HepG2 (cell line): ENCODE measurements around the gene VPS25. TPM values are rescaled to one million over a fixed set of nuclear protein-coding genes. Genes with fewer than 3 reads are reported as not detected.

ENCODE experiments used
- ATAC-seq: fragments of 200-7000 bp; cut with Tn5 transposase; 3 replicates; pipeline ENCODE4 v1.9.1; 2020; ENCODE audit warnings: mild to moderate bottlenecking, moderate library complexity
- BruUV-seq: library from RNA; stranded (reverse); fragments of 400-500 nt; replicated peaks from 2 replicates; lab custom pipeline; 2021; lab: Mats Ljungman, UMichigan
- CTCF ChIA-PET: fragments of 300-600 bp; formaldehyde crosslinking; extraction: SDS; loops from one replicate; lab custom pipeline; 2021; ENCODE audit warnings: low total read pairs, inconsistent platforms, low intra/inter-chr PET ratio; lab: Yijun Ruan, JAX
- POLR2A ChIA-PET: fragments of 350-600 bp; sonication (Branson Sonifier 250); formaldehyde crosslinking; loops from one replicate; lab custom pipeline; 2020; ENCODE audit warnings: antibody characterized with exemption, inconsistent platforms; lab: Yijun Ruan, JAX
- DNase-seq: peaks from one replicate; pipeline ENCODE4 v3.0.0-alpha.2; 2015; ENCODE audit warnings: low spot score
- FAIRE-seq: peaks from 3 replicates; lab custom pipeline; 2011; peaks lifted over from hg19 to GRCh38; lab: Jason Lieb, UNC
- H2AFZ ChIP-seq: one replicate; pipeline ENCODE4 v1.6.1; 2011; ENCODE audit warnings: low read length, inconsistent platforms
- H3K27ac ChIP-seq: fragments of 300-600 bp; 3 replicates; pipeline ENCODE4 v1.8.0; 2011; ENCODE audit warnings: mixed run types, mild to moderate bottlenecking, mixed read lengths, low read length, inconsistent platforms; ENCODE audit not compliant: insufficient read depth; ENCODE audit errors: extremely low read length
- H3K27me3 ChIP-seq, 2 experiments: fragments of 200-600 bp in 1 of 2; 2 replicates in 1 of 2; 3 replicates in 1 of 2; pipeline versions ENCODE4 v1.6.0 to v1.8.0; 2011; ENCODE audit warnings: low read length in 2 of 2, mild to moderate bottlenecking in 2 of 2, moderate library complexity in 2 of 2, inconsistent platforms in 1 of 2; ENCODE audit not compliant: insufficient read depth in 2 of 2, control insufficient read depth in 1 of 2
- H3K36me3 ChIP-seq, 2 experiments: fragments of 200-600 bp in 1 of 2; replicated peaks in 1 of 2; 2 replicates in 1 of 2; 3 replicates in 1 of 2; pipeline versions ENCODE4 v1.5.1 to v1.8.0; 2011; ENCODE audit warnings: low read length in 2 of 2, inconsistent platforms in 1 of 2; ENCODE audit not compliant: insufficient read depth in 2 of 2, control insufficient read depth in 1 of 2
- H3K4me1 ChIP-seq: 2 replicates; pipeline ENCODE4 v1.5.1; 2012; ENCODE audit warnings: low read length, inconsistent platforms; ENCODE audit not compliant: insufficient read depth
- H3K4me2 ChIP-seq: 2 replicates; pipeline ENCODE4 v1.6.0; 2011; ENCODE audit warnings: low read depth, low read length, inconsistent platforms
- H3K4me3 ChIP-seq, 3 experiments: fragments of 200-600 bp in 1 of 3; sonication (generic), shearing (Covaris generic) in 1 of 3; replicated peaks in 1 of 3; 2 replicates each; pipeline ENCODE4 v1.5.1; 2011 to 2016; ENCODE audit warnings: low read length in 3 of 3, inconsistent platforms in 2 of 3, low read depth in 2 of 3, mild to moderate bottlenecking in 2 of 3, control low read depth in 1 of 3, mixed read lengths in 1 of 3; ENCODE audit not compliant: insufficient read depth in 1 of 3
- H3K79me2 ChIP-seq: one replicate; pipeline ENCODE4 v1.6.1; 2011; ENCODE audit warnings: low read length, inconsistent platforms; ENCODE audit not compliant: insufficient read depth
- H3K9ac ChIP-seq: 2 replicates; pipeline ENCODE4 v1.6.0; 2011; ENCODE audit warnings: mild to moderate bottlenecking, low read depth, low read length, inconsistent platforms; ENCODE audit not compliant: insufficient read depth
- H3K9me3 ChIP-seq: 2 replicates; pipeline ENCODE4 v1.5.1; 2012; ENCODE audit warnings: mild to moderate bottlenecking, low read length
- H4K20me1 ChIP-seq: 2 replicates; pipeline ENCODE4 v1.6.0; 2011; ENCODE audit warnings: inconsistent platforms, mild to moderate bottlenecking, low read length, moderate library complexity; ENCODE audit not compliant: insufficient read depth
- HOXA3 ChIP-seq: sonication (generic); formaldehyde crosslinking; IDR thresholded peaks from 2 replicates; pipeline ENCODE4 v1.5.0; 2020; ENCODE audit warnings: missing genetic modification reagents
- NFKBIZ ChIP-seq: IDR thresholded peaks from 2 replicates; pipeline ENCODE4 v1.6.1; 2018; ENCODE audit warnings: missing genetic modification reagents, missing compliant biosample characterization
- POLR2AphosphoS5 ChIP-seq: IDR thresholded peaks from 2 replicates; pipeline ENCODE4 v1.6.1; 2012; ENCODE audit warnings: low read depth, low read length
- SMC3 ChIP-seq: IDR thresholded peaks from 2 replicates; pipeline ENCODE4 v1.6.1; 2011; ENCODE audit warnings: low read length, improper control_type of control experiment
- SNAI1 ChIP-seq: sonication (generic); formaldehyde crosslinking; IDR thresholded peaks from 2 replicates; pipeline ENCODE4 v1.5.0; 2020; ENCODE audit warnings: mild to moderate bottlenecking, missing genetic modification reagents, borderline replicate concordance
- STAT5B ChIP-seq: sonication (generic); formaldehyde crosslinking; IDR thresholded peaks from 2 replicates; pipeline ENCODE4 v1.4.0; 2020; ENCODE audit warnings: missing genetic modification reagents
- SYNCRIP ChIP-seq: fragments of 200-400 bp; formaldehyde crosslinking; IDR thresholded peaks from 2 replicates; pipeline ENCODE4 v1.6.1; 2018; ENCODE audit warnings: mild to moderate bottlenecking, low read depth, low read length; ENCODE audit not compliant: insufficient read depth
- TEAD3 ChIP-seq: optimal IDR thresholded peaks from 2 replicates; pipeline ENCODE3; 2016; ENCODE audit warnings: borderline replicate concordance
- ZEB1 ChIP-seq: IDR thresholded peaks from 2 replicates; pipeline ENCODE4 v1.6.1; 2012; ENCODE audit warnings: mild to moderate bottlenecking, low read depth, inconsistent platforms; ENCODE audit not compliant: insufficient replicate concordance
- ZFYVE20 ChIP-seq: sonication (generic); formaldehyde crosslinking; IDR thresholded peaks from 2 replicates; pipeline ENCODE4 v1.8.0; 2023; ENCODE audit warnings: low read depth, mild to moderate bottlenecking, moderate library complexity, missing genetic modification reagents, borderline replicate concordance
- ZNF549 ChIP-seq: sonication (generic); formaldehyde crosslinking; IDR thresholded peaks from 2 replicates; pipeline ENCODE4 v1.5.0; 2020; ENCODE audit warnings: missing genetic modification reagents
- WGBS: methylation state at CpG from one replicate; pipeline ENCODE4 v1.1.6; 2017; ENCODE audit warnings: low lambda C conversion rate; 5-methylcytosine and 5-hydroxymethylcytosine counted together
- in situ Hi-C: cut with HindIII; loops from 2 replicates; pipeline ENCODE4 v1.10.0; 2017; ENCODE audit warnings: low pct_unique_long_range_greater_than_20kb; ENCODE audit not compliant: extremely low pct_ligation_motif_present
- intact Hi-C: fragments of 100-400 bp; cut with micrococcal nuclease; formaldehyde crosslinking; loops from one replicate; pipeline ENCODE4 v1.10.0; 2022; ENCODE audit not compliant: unreplicated experiment
- polyA plus RNA-seq, 8 experiments: library from polyadenylated mRNA; depleted of rRNA in 3 of 8; stranded (reverse) in 7 of 8; unstranded in 1 of 8; fragments of >200 nt; fragmentation: Illumina TruSeq in 4 of 8; extraction: Trizol in 4 of 8; gene quantifications; 2 replicates each; pipeline versions ENCODE4 v1.2.1 to v1.2.3, GENCODE V29; 2011 to 2016; ENCODE audit warnings: low read depth in 4 of 8, missing spikeins in 1 of 8, mixed read lengths in 1 of 8; ENCODE audit not compliant: insufficient read depth in 1 of 8
- total RNA-seq, 5 experiments: library from RNA; depleted of rRNA; stranded (reverse); fragments of >200 nt; fragmentation: Illumina TruSeq; extraction: Trizol; gene quantifications; 2 replicates each; pipeline ENCODE4 v1.2.3, GENCODE V29; 2016; ENCODE audit warnings: low read depth in 1 of 5
- TF ChIP-seq, protein P1 (sequence below): sonication (generic); formaldehyde crosslinking; IDR thresholded peaks from 2 replicates; pipeline ENCODE4 v1.8.0; 2022; ENCODE audit warnings: missing genetic modification reagents, low read depth, mild to moderate bottlenecking, borderline replicate concordance
- TF ChIP-seq, protein P2 (sequence below): sonication (generic); formaldehyde crosslinking; IDR thresholded peaks from 2 replicates; pipeline ENCODE4 v1.4.0; 2020; ENCODE audit warnings: missing genetic modification reagents
- TF ChIP-seq, protein P3 (sequence below): sonication (generic); formaldehyde crosslinking; IDR thresholded peaks from 2 replicates; pipeline ENCODE4 v1.4.0; 2020; ENCODE audit warnings: missing genetic modification reagents

The VPS25 gene
- total and polyA plus RNA-seq, 2 of the 13 experiments (the other 11 are each of a cell fraction or from before 2014, with no cell fraction given): 161 to 249 TPM

DNA sequence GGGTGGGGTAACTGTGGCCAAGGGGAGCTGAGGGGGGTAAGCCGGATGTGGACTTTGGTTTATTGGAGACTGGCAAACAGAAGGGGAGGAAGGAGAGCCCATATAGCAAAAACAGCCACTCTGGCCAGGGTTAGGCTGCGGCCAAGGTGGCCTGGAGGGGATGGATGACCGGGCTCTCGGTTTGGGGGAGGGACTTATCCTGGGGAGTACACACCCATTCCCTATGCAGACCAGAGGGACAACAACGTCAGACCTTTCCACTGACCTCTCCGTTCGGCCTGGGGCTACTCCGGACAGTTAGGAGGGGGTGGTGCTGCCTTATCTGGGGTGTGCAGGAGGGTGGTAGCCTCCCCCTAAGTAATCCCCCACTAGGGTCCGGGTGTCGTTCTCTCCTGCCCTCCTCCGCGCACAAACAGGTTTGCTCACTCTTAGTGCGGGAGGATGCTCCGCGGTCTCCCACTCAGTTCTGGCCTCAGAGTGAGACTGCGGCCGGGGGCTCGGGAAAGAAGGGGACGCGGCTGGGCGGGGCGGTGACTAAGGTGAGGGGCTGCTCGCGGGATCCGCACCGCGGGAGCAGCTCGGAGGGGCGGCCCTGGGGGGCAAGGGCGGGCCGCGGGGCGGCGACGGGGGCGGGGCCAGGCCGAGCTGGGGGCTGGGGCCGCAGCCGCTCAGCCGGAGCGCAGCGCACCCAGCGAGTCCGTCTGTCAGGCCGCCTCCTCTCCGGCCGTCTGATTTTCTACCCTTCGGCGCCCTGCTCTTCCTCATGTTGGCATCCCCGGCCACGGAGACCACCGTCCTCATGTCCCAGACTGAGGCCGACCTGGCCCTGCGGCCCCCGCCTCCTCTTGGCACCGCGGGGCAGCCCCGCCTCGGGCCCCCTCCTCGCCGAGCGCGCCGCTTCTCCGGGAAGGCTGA is 6.9 kb downstream of the VPS25 start, which contains the start of gene WNK4 (continued):
- TF ChIP-seq, protein P1, sequence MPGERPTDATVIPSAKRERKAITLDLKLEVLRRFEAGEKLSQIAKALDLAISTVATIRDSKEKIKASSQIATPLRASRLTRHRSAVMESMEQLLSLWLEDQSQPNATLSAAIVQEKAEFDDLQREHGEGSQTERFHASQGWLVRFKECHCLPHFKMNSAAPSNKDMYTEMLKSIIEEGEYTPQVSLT (CRISPR knock-in tag): 0 out of 2 replicates have a peak, but pooled peaks have one; percentile 74
- TF ChIP-seq SNAI1 (CRISPR knock-in tag): no peak
- TF ChIP-seq HOXA3 (CRISPR knock-in tag): peak; percentile 79
- TF ChIP-seq STAT5B (CRISPR knock-in tag): no peak
- TF ChIP-seq SMC3: peak; percentile 14; the same call in 1 of the 2 replicates
- 0 out of 2 replicates have a peak, but pooled peaks have one; percentile 11 for TF ChIP-seq NFKBIZ (CRISPR knock-in tag)
- peak; percentile 43 for TF ChIP-seq TEAD3
- TF ChIP-seq ZFYVE20 (CRISPR knock-in tag): peak; percentile 93; the same call in 1 of the 2 replicates
- TF ChIP-seq SYNCRIP: no peak
- TF ChIP-seq, all 625 proteins: peak for 339

DNA sequence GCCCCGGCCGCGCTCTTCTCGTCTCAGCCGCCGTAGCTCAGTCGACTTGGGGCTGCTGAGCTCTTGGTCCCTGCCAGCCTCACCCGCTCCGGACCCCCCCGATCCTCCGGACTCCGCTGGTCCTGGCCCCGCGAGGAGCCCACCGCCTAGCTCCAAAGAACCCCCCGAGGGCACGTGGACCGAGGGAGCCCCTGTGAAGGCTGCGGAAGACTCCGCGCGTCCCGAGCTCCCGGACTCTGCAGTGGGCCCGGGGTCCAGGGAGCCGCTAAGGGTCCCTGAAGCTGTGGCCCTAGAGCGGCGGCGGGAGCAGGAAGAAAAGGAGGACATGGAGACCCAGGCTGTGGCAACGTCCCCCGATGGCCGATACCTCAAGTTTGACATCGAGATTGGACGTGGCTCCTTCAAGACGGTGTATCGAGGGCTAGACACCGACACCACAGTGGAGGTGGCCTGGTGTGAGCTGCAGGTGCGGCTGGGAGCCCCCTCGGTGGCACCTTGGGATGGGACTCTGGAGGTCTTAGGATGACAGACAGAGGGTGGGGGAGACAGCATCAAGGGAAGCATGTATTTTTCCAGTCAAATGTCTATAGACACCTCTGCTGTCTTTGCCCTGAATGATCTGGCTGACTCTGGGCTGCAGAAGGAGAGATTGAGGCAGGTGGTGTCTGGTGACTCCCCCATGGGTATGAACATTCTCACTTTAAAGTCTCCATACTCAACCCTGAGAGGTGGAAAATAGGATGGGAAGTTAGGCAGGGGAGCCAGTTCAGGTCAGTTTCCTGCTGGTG is 7.8 kb downstream of the VPS25 start:
- intact Hi-C loops (loop anchor here (2.0 kb wide), 1 partner anchor 16 kb away; no protein-coding TSS in a partner anchor), in situ Hi-C loops (no loop called here)
- ATAC-seq (no peak), DNase-seq (no peak), FAIRE-seq (peak; percentile 23)
- Histone ChIP-seq H3K27ac (peak overlapping the region; percentile 98), H3K4me2 (peak overlapping the region; percentile 99), H2AFZ (no peak overlapping the region), H3K36me3 (peaks cover 20 to 35% of the 10 kb centered on the region in 2 experiments; a peak in 4 of 5 replicates), H3K9me3 (no peaks in the 10 kb centered on the region), H3K9ac (peak overlapping the region; percentile 95), H3K79me2 (peaks cover 26% of the 10 kb centered on the region), H4K20me1 (peaks cover 4% of the 10 kb centered on the region; the same call in 1 of the 2 replicates), H3K4me1 (peaks cover 55% of the 10 kb centered on the region), H3K27me3 (no peaks in the 10 kb centered on the region; a peak in 1 of 5 replicates), H3K4me3 (peak overlapping the region; percentile 87 to 99 (median 92))
- ChIA-PET POLR2A (interaction anchor here (0.8 to 8.4 kb wide), 27 partner anchors 8 to 534 kb away, joined by 3 to 278 read pairs (median 5); partner anchors contain the start of genes BECN1, CNTD1, COA3 and EZH1), CTCF (no interaction called here)
- BruUV-seq: no TSS peak
- under 1% methylated on average over 23 of the region's 39 CpGs for WGBS
- no peak for TF ChIP-seq POLR2AphosphoS5
- no peak for TF ChIP-seq ZEB1
- TF ChIP-seq ZNF549: no peak
- TF ChIP-seq, protein P2, sequence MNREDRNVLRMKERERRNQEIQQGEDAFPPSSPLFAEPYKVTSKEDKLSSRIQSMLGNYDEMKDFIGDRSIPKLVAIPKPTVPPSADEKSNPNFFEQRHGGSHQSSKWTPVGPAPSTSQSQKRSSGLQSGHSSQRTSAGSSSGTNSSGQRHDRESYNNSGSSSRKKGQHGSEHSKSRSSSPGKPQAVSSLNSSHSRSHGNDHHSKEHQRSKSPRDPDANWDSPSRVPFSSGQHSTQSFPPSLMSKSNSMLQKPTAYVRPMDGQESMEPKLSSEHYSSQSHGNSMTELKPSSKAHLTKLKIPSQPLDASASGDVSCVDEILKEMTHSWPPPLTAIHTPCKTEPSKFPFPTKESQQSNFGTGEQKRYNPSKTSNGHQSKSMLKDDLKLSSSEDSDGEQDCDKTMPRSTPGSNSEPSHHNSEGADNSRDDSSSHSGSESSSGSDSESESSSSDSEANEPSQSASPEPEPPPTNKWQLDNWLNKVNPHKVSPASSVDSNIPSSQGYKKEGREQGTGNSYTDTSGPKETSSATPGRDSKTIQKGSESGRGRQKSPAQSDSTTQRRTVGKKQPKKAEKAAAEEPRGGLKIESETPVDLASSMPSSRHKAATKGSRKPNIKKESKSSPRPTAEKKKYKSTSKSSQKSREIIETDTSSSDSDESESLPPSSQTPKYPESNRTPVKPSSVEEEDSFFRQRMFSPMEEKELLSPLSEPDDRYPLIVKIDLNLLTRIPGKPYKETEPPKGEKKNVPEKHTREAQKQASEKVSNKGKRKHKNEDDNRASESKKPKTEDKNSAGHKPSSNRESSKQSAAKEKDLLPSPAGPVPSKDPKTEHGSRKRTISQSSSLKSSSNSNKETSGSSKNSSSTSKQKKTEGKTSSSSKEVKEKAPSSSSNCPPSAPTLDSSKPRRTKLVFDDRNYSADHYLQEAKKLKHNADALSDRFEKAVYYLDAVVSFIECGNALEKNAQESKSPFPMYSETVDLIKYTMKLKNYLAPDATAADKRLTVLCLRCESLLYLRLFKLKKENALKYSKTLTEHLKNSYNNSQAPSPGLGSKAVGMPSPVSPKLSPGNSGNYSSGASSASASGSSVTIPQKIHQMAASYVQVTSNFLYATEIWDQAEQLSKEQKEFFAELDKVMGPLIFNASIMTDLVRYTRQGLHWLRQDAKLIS (CRISPR knock-in tag): no peak
- TF ChIP-seq, protein P3, sequence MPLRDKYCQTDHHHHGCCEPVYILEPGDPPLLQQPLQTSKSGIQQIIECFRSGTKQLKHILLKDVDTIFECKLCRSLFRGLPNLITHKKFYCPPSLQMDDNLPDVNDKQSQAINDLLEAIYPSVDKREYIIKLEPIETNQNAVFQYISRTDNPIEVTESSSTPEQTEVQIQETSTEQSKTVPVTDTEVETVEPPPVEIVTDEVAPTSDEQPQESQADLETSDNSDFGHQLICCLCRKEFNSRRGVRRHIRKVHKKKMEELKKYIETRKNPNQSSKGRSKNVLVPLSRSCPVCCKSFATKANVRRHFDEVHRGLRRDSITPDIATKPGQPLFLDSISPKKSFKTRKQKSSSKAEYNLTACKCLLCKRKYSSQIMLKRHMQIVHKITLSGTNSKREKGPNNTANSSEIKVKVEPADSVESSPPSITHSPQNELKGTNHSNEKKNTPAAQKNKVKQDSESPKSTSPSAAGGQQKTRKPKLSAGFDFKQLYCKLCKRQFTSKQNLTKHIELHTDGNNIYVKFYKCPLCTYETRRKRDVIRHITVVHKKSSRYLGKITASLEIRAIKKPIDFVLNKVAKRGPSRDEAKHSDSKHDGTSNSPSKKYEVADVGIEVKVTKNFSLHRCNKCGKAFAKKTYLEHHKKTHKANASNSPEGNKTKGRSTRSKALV (CRISPR knock-in tag): no peak; the same call in 1 of the 2 replicates
